ENCODE data around the gene SFTA2. TPM values are rescaled to one million over a fixed set of nuclear protein-coding genes. Genes with fewer than 3 reads are reported as not detected.
A peak's percentile ranks its signal among the peaks of the same experiment; 100 is the strongest.

Gene SFTA2
- total and polyA plus RNA-seq, 9 of the 15 experiments (the other 6 are each of a cell fraction or from before 2014, with no cell fraction given), result not detected

DNA sequence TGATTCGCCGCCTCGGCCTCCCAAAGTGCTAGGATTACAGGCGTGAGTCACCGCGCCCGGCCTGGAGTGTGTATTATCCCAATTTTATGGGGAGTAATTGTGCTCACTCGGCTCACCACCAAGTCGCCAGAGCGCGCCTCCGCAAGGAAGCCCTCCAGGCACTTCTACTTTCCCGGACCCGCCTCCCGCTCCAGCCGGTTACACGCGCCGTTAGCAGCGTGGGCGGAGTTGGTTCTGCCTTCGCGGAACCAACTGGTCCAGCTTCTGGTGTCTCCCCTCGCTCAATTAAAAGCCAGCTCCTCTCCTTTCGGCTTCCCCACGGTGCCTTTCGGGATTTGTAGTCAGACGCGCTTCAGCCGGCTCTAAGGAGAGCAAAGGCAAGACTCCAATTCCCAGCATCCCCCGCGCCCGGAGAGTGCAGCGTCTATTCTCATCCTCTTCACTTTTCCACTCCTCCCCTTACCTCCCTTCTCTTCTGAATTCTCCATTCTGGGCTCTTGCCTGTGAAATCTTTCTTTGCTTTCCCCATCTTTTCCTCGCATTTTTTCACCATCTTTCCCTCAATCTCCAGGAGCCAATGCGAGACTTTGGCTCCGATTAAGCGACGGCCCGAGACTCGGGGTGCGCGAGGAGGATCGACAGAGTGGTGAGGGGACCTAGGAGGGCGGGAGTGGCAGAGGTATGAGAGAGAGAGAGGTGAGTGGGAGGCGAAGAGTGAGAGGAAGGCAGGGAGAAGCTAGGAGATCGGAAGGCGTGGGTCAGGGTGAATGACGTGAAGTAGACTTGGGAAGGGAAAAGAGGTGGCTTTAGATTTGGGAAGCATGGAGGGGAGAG, 24.0 kb downstream of the SFTA2 start, which contains the start of gene GTF2H4 (continued):
- TF ChIP-seq NFRKB (IDR thresholded peaks at IDR 0.05; ENCODE audit: low read depth), result peak; percentile 97
- no peak for TF ChIP-seq WHSC1 (IDR thresholded peaks at IDR 0.05; ENCODE audit: low read length)
- TF ChIP-seq ZBTB1 (CRISPR knock-in tag; IDR thresholded peaks at IDR 0.05; ENCODE audit: borderline replicate concordance, low read depth), result no peak
- peak; percentile 26; the same call in 1 of the 2 replicates for TF ChIP-seq KHSRP (IDR thresholded peaks at IDR 0.05)
- TF ChIP-seq SOX6 (IDR thresholded peaks at IDR 0.05), result peak; percentile 72
- TF ChIP-seq, protein P1, sequence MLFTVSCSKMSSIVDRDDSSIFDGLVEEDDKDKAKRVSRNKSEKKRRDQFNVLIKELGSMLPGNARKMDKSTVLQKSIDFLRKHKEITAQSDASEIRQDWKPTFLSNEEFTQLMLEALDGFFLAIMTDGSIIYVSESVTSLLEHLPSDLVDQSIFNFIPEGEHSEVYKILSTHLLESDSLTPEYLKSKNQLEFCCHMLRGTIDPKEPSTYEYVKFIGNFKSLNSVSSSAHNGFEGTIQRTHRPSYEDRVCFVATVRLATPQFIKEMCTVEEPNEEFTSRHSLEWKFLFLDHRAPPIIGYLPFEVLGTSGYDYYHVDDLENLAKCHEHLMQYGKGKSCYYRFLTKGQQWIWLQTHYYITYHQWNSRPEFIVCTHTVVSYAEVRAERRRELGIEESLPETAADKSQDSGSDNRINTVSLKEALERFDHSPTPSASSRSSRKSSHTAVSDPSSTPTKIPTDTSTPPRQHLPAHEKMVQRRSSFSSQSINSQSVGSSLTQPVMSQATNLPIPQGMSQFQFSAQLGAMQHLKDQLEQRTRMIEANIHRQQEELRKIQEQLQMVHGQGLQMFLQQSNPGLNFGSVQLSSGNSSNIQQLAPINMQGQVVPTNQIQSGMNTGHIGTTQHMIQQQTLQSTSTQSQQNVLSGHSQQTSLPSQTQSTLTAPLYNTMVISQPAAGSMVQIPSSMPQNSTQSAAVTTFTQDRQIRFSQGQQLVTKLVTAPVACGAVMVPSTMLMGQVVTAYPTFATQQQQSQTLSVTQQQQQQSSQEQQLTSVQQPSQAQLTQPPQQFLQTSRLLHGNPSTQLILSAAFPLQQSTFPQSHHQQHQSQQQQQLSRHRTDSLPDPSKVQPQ (CRISPR knock-in tag; IDR thresholded peaks at IDR 0.05; ENCODE audit: borderline replicate concordance), result no peak
- TF ChIP-seq KDM2B (CRISPR knock-in tag; IDR thresholded peaks at IDR 0.05), result 0 out of 2 replicates have a peak, but pooled peaks have one; percentile 43
- TF ChIP-seq, protein P2, sequence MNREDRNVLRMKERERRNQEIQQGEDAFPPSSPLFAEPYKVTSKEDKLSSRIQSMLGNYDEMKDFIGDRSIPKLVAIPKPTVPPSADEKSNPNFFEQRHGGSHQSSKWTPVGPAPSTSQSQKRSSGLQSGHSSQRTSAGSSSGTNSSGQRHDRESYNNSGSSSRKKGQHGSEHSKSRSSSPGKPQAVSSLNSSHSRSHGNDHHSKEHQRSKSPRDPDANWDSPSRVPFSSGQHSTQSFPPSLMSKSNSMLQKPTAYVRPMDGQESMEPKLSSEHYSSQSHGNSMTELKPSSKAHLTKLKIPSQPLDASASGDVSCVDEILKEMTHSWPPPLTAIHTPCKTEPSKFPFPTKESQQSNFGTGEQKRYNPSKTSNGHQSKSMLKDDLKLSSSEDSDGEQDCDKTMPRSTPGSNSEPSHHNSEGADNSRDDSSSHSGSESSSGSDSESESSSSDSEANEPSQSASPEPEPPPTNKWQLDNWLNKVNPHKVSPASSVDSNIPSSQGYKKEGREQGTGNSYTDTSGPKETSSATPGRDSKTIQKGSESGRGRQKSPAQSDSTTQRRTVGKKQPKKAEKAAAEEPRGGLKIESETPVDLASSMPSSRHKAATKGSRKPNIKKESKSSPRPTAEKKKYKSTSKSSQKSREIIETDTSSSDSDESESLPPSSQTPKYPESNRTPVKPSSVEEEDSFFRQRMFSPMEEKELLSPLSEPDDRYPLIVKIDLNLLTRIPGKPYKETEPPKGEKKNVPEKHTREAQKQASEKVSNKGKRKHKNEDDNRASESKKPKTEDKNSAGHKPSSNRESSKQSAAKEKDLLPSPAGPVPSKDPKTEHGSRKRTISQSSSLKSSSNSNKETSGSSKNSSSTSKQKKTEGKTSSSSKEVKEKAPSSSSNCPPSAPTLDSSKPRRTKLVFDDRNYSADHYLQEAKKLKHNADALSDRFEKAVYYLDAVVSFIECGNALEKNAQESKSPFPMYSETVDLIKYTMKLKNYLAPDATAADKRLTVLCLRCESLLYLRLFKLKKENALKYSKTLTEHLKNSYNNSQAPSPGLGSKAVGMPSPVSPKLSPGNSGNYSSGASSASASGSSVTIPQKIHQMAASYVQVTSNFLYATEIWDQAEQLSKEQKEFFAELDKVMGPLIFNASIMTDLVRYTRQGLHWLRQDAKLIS (CRISPR knock-in tag; IDR thresholded peaks at IDR 0.05), result 0 out of 2 replicates have a peak, but pooled peaks have one; percentile 31
- no peak for TF ChIP-seq ZNF280B (CRISPR knock-in tag; IDR thresholded peaks at IDR 0.05)
- peak; percentile 55 for TF ChIP-seq KDM5B (IDR thresholded peaks at IDR 0.05; ENCODE audit: insufficient replicate concordance, low read depth, low read length)
- peak; percentile 82 for TF ChIP-seq MEF2D (tag; conservative IDR thresholded peaks at IDR 0.05; ENCODE audit: low read depth)
- peak; percentile 75; the same call in 1 of the 2 replicates for TF ChIP-seq PTTG1 (tag; IDR thresholded peaks at IDR 0.05; ENCODE audit: low read depth)
- no peak; the same call in 1 of the 2 replicates for TF ChIP-seq THRAP3 (IDR thresholded peaks at IDR 0.05; ENCODE audit: borderline replicate concordance)
- TF ChIP-seq POLR2AphosphoS5 (IDR thresholded peaks at IDR 0.05; ENCODE audit: control insufficient read depth, insufficient read depth, low read depth, low read length), result peak; percentile 15; the same call in 1 of the 2 replicates
- TF ChIP-seq, protein P3, sequence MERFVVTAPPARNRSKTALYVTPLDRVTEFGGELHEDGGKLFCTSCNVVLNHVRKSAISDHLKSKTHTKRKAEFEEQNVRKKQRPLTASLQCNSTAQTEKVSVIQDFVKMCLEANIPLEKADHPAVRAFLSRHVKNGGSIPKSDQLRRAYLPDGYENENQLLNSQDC (CRISPR knock-in tag; IDR thresholded peaks at IDR 0.05), result no peak
- no peak for TF ChIP-seq POLR3G (IDR thresholded peaks at IDR 0.05; ENCODE audit: extremely low read depth, insufficient read length, insufficient replicate concordance)
- no peak for TF ChIP-seq SAFB2 (IDR thresholded peaks at IDR 0.05; ENCODE audit: borderline replicate concordance, low read depth, low read length, severe bottlenecking)
- peak; percentile 82 for TF ChIP-seq RBBP5 (IDR thresholded peaks at IDR 0.05; ENCODE audit: borderline replicate concordance, insufficient read depth, low read length, poor library complexity, severe bottlenecking)

Data from K562 (cell line).